ENCODE results near the gene CACNA1H. TPM values are rescaled to one million over a fixed set of nuclear protein-coding genes. Genes with fewer than 3 reads are reported as not detected.

Gene CACNA1H
- total and polyA plus RNA-seq, 2 of the 8 experiments (the other 6 are each of a cell fraction or from before 2014, with no cell fraction given) = 14.0 to 28.7 TPM

DNA sequence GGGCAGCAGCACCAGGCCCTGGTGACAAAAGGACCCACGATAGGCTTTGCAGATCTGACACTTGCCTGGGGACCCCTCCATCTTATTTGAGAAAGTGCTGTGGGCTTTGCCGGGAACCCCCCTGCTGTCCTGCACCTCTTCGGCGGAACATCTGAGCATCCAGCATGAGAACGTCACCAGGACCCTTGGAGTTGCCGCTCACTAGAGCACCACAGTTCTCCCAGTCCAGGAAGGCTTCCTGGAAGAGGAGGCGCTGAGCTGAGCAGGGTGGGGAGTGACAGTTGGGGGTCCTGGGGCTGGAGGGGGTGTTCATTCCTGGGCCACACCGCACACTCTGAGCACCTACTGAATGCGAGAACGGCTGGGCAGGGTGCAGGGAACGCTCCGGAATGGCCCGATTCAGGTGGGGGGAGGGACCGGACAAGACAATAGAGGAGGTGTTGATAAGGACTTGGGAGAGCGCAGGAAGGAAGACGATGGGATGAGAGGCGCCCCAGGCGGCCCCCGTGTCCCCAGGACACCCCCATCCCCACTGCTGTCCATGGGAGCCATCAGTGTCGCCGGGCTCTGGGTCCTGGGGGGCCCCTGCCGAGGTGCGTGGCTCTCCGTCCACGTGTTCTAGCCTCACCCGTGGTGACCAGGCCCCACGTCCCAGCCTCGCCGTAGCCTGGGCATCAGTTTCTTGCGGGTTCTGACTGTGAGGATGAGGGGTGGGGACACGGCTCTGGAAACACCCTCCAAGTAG, 24.8 kb upstream of the CACNA1H start:
- CTCF ChIA-PET (ENCODE audit: partially characterized antibody) = interaction anchor here (0.7 to 2.6 kb wide), 2 partner anchors 65 to 379 kb away, joined by 3 to 9 read pairs; no protein-coding TSS in a partner anchor
- peaks cover 0 to 6% (median 0%) of the 10 kb centered on the region in 4 experiments; a peak in 2 of 7 replicates for H3K4me1 ChIP-seq (replicated peaks in 1 of 4; ENCODE audit: control insufficient read depth in 3 of 4, insufficient read depth in 4 of 4, low read length in 3 of 4)

More for the DNA sequence above, 24.8 kb upstream of the CACNA1H start:
- no peak overlapping the region for H3K9ac ChIP-seq (replicated peaks in 1 of 4; ENCODE audit: extremely low read depth in 1 of 4, low read depth in 3 of 4, low read length in 3 of 4)
- no peak overlapping the region for H2BK15ac ChIP-seq (ENCODE audit: low read length)
- TF ChIP-seq, protein P1, sequence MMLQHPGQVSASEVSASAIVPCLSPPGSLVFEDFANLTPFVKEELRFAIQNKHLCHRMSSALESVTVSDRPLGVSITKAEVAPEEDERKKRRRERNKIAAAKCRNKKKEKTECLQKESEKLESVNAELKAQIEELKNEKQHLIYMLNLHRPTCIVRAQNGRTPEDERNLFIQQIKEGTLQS (IDR thresholded peaks at IDR 0.05; ENCODE audit: insufficient read depth, low read depth, low read length) = no peak
- TF ChIP-seq CBX5 (IDR thresholded peaks at IDR 0.05; ENCODE audit: low read depth, low read length) (no peak), RBBP5 (IDR thresholded peaks at IDR 0.05; ENCODE audit: borderline replicate concordance, low read depth, low read length) (no peak), SP1 (IDR thresholded peaks at IDR 0.05; ENCODE audit: low read depth, low read length) (no peak), TAF1 (IDR thresholded peaks at IDR 0.05; ENCODE audit: low read depth, low read length) (no peak), RFX5 (IDR thresholded peaks at IDR 0.05; ENCODE audit: borderline replicate concordance, low read depth, low read length) (no peak), KDM1A (IDR thresholded peaks at IDR 0.05; ENCODE audit: borderline replicate concordance, low read length) (no peak), JUND (IDR thresholded peaks at IDR 0.05; ENCODE audit: low read length) (no peak)
- TF ChIP-seq, protein P2, sequence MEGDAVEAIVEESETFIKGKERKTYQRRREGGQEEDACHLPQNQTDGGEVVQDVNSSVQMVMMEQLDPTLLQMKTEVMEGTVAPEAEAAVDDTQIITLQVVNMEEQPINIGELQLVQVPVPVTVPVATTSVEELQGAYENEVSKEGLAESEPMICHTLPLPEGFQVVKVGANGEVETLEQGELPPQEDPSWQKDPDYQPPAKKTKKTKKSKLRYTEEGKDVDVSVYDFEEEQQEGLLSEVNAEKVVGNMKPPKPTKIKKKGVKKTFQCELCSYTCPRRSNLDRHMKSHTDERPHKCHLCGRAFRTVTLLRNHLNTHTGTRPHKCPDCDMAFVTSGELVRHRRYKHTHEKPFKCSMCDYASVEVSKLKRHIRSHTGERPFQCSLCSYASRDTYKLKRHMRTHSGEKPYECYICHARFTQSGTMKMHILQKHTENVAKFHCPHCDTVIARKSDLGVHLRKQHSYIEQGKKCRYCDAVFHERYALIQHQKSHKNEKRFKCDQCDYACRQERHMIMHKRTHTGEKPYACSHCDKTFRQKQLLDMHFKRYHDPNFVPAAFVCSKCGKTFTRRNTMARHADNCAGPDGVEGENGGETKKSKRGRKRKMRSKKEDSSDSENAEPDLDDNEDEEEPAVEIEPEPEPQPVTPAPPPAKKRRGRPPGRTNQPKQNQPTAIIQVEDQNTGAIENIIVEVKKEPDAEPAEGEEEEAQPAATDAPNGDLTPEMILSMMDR (IDR thresholded peaks at IDR 0.05; ENCODE audit: control extremely low read depth in 1 of 3, insufficient read depth in 1 of 3, low read depth in 1 of 3, low read length in 3 of 3) = no peak
- H3K56ac ChIP-seq (replicated peaks; ENCODE audit: insufficient read length, low read depth, low read length) = no peak overlapping the region
- H3K23ac ChIP-seq (ENCODE audit: insufficient read length) = no peak overlapping the region
- DNase-seq (ENCODE audit: low read depth in 1 of 2, low spot score in 2 of 2) (no peak), FAIRE-seq (no peak)
- H2BK20ac ChIP-seq (ENCODE audit: low read length) = no peak overlapping the region
- no peak overlapping the region for H2BK12ac ChIP-seq (ENCODE audit: low read depth, low read length)
- no peak overlapping the region for H3K14ac ChIP-seq (ENCODE audit: insufficient read length)
- 0 out of 2 replicates have a peak overlapping the region, but pooled peaks have one; percentile 51 for H4K8ac ChIP-seq (ENCODE audit: extremely low read depth, insufficient read depth, low read length)
- H2BK120ac ChIP-seq (replicated peaks; ENCODE audit: low read depth, low read length) = no peak overlapping the region
- no peak overlapping the region for H3K4ac ChIP-seq (replicated peaks; ENCODE audit: insufficient read length, low read depth, low read length)
- POLR2A ChIA-PET (ENCODE audit: partially characterized antibody) = no interaction called here
- no peaks in the 10 kb centered on the region for H3K36me3 ChIP-seq (ENCODE audit: control insufficient read depth in 2 of 4, insufficient read depth in 4 of 4, low read length in 3 of 4)
- H3K18ac ChIP-seq (ENCODE audit: extremely low read depth, low read length) = no peak overlapping the region
- H3K9me3 ChIP-seq (ENCODE audit: insufficient read depth in 2 of 2, low read depth in 1 of 2, low read length in 1 of 2) = no peaks in the 10 kb centered on the region
- H4K20me1 ChIP-seq (replicated peaks in 1 of 2; ENCODE audit: control insufficient read depth in 1 of 2, insufficient read depth in 2 of 2, low read length in 2 of 2) = no peaks in the 10 kb centered on the region
- H2AK5ac ChIP-seq (ENCODE audit: low read depth, low read length) = no peak overlapping the region
- H2BK5ac ChIP-seq (ENCODE audit: low read depth, low read length) = no peak overlapping the region
- no peak overlapping the region for H3K27ac ChIP-seq (ENCODE audit: low read depth, low read length)
- H3K79me2 ChIP-seq (ENCODE audit: control insufficient read depth in 1 of 2, insufficient read depth in 2 of 2, low read length in 2 of 2) = no peaks in the 10 kb centered on the region
- 93% methylated on average over 26 of the region's 31 CpGs; no CpG with 5 or more reads in 1 of the 2 experiments for WGBS, 2 experiments (ENCODE audit: extremely low coverage in 1 of 2, insufficient coverage in 1 of 2, insufficient read length in 1 of 2, insufficient replicate concordance in 2 of 2, low coverage in 1 of 2, low lambda C conversion rate in 2 of 2, missing lambda C conversion rate in 1 of 2)
- H3K4me2 ChIP-seq (ENCODE audit: insufficient read depth in 1 of 2, low read depth in 2 of 2, low read length in 2 of 2) = no peak overlapping the region
- no peaks in the 10 kb centered on the region for H3K23me2 ChIP-seq (ENCODE audit: low read depth, low read length)
- no peaks in the 10 kb centered on the region for H3K79me1 ChIP-seq (ENCODE audit: low read depth, low read length)
- H3K4me3 ChIP-seq (ENCODE audit: extremely low read depth in 1 of 4, insufficient read depth in 2 of 4, low read depth in 3 of 4, low read length in 4 of 4) = no peak overlapping the region
- no peak overlapping the region for H4K91ac ChIP-seq (replicated peaks; ENCODE audit: insufficient read length, low read length)
- H4K5ac ChIP-seq (ENCODE audit: insufficient read length, low read depth, low read length) = no peak overlapping the region
- H3K27me3 ChIP-seq (replicated peaks in 1 of 4; ENCODE audit: control insufficient read depth in 3 of 4, extremely low read depth in 1 of 4, insufficient read depth in 3 of 4, low read length in 3 of 4) = no peaks in the 10 kb centered on the region
- H2AFZ ChIP-seq (ENCODE audit: low read length) = no peak overlapping the region
